ENCODE data around the gene RRBP1. TPM values are rescaled to one million over a fixed set of nuclear protein-coding genes. Genes with fewer than 3 reads are reported as not detected.

Gene RRBP1
- total and polyA plus RNA-seq, 2 donors (not counting 3 experiments of a cell fraction or from before 2014, with no cell fraction given) = 50.3 to 236 TPM

- no peak overlapping the region for H3K4me3 ChIP-seq (replicated peaks in 1 of 3; ENCODE audit: insufficient read depth in 1 of 3, low read depth in 1 of 3, low read length in 3 of 3)
- dilution Hi-C loops (cut with MboI; ENCODE audit: extremely low pct_ligation_motif_present, low sequenced_read_pairs) = no loop called here
- CTCF ChIA-PET = no interaction called here
- H3K36me3 ChIP-seq (ENCODE audit: control insufficient read depth in 2 of 2, extremely low read depth in 1 of 2, insufficient read depth in 2 of 2, low read length in 2 of 2) = peaks cover 22 to 91% of the 10 kb centered on the region in 2 experiments
- intact Hi-C loops (cut with micrococcal nuclease) = no loop called here
- FAIRE-seq (no peak), DNase-seq (ENCODE audit: low read depth, low spot score) (no peak)
- H2AFZ ChIP-seq (ENCODE audit: low read depth, low read length) = no peak overlapping the region
- no peak overlapping the region for H3K9ac ChIP-seq (replicated peaks; ENCODE audit: extremely low read depth, insufficient read depth, low read length)
- no peak overlapping the region for H3K4me2 ChIP-seq (ENCODE audit: insufficient read depth, low read length)
- POLR2A ChIA-PET = no interaction called here
- no peaks in the 10 kb centered on the region for H3K9me3 ChIP-seq (replicated peaks; ENCODE audit: control insufficient read depth, insufficient read depth, low read length)
- no peak for TF ChIP-seq POLR2AphosphoS5 (IDR thresholded peaks at IDR 0.05; ENCODE audit: insufficient read depth, low read depth, low read length)
- no peak for TF ChIP-seq CTCF (IDR thresholded peaks at IDR 0.05; ENCODE audit: extremely low read depth in 1 of 2, insufficient read depth in 1 of 2, low read depth in 1 of 2, low read length in 2 of 2)
- TF ChIP-seq EZH2 (IDR thresholded peaks at IDR 0.05; ENCODE audit: borderline replicate concordance, low read depth, low read length, severe bottlenecking) = no peak
- no peak for TF ChIP-seq POLR2A (IDR thresholded peaks at IDR 0.05; ENCODE audit: low read depth, low read length)
- no peak for TF ChIP-seq GATA2 (IDR thresholded peaks at IDR 0.05; ENCODE audit: insufficient read depth, insufficient read length, low read depth, low read length)
- no peak for TF ChIP-seq FOS (IDR thresholded peaks at IDR 0.05; ENCODE audit: borderline replicate concordance, insufficient read depth, low read length)
- TF ChIP-seq JUN (IDR thresholded peaks at IDR 0.05; ENCODE audit: borderline replicate concordance, insufficient read depth, insufficient read length, low read depth) = no peak
- no peak for TF ChIP-seq MYC (IDR thresholded peaks at IDR 0.05; ENCODE audit: low read depth, low read length)
- no peaks in the 10 kb centered on the region for H3K9me1 ChIP-seq (replicated peaks; ENCODE audit: control insufficient read depth, extremely low read depth, insufficient read depth, low read length)
- no TSS peak for BruUV-seq (replicated peaks)
- H3K4me1 ChIP-seq (ENCODE audit: control insufficient read depth, extremely low read depth, insufficient read depth, low read length) = no peaks in the 10 kb centered on the region
- H3K79me2 ChIP-seq (ENCODE audit: control insufficient read depth, insufficient read depth, low read length) = no peaks in the 10 kb centered on the region
- H3K27ac ChIP-seq (ENCODE audit: insufficient read depth, low read depth, low read length) = no peak overlapping the region
- no peaks in the 10 kb centered on the region for H3K27me3 ChIP-seq (ENCODE audit: control insufficient read depth in 2 of 2, insufficient read depth in 2 of 2, low read length in 2 of 2)
- H4K20me1 ChIP-seq (replicated peaks; ENCODE audit: control insufficient read depth, extremely low read depth, insufficient read depth, low read length) = no peaks in the 10 kb centered on the region
These were observed 44.6 kb downstream of the RRBP1 start for GRCh38 chr20:17637413-17637780.
